GM18526 (cell line): Measurements from ENCODE around the gene C14orf180.

Source experiments
- POLR2A ChIP-seq: IDR thresholded peaks from 3 replicates; pipeline ENCODE4 v1.6.1; 2011; ENCODE audit not compliant: insufficient read length; ENCODE audit errors: extremely low read depth

C14orf180 gene

DNA sequence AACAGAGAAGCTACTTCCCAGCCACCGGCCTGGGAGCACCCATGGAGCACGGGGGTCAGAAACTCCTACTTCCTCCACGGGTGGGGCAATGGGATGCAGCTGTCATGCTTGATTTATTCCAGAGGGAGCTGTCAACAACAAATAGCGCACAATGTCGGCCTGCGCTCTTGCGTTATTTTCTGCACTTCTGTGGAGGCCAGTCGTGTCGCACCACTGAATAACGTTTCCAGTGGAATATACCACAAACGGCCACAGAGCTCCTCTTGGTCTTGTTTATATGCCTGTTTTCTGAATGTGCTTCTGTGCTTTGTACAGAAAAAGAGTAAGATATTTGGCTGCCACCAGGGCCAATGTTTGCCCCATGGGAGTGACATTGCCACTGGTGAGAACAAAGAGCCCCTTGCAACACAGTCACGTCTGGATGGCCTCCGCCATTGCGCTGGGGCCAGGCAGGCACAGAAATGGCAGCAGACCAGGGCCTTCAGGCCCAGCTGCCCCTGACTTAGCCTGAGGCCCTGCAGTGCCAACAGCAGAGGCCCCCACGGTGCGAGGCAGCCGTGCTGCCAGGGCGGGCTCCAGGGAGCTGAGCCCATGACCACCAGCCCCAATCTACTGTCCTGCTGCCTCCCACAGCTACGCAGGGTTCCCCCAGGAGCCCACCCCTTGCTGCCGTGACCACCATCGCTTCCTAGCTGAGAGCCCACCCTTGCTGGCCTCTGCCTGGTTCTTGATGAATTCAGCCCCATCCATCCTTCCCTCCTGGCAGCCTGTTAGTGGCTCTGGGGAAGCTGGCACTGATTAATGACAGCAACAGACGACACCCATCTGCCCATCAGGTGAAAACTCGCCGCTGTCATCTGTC is 53.9 kb downstream of the C14orf180 start:
- no peak for TF ChIP-seq POLR2A

- TF ChIP-seq POLR2A, result no peak
Observed at GRCh38 chr14:104634138-104634760, 54.7 kb downstream of the C14orf180 start.

- TF ChIP-seq POLR2A, result no peak
Observed at GRCh38 chr14:104634886-104635570, 55.5 kb downstream of the C14orf180 start.

DNA sequence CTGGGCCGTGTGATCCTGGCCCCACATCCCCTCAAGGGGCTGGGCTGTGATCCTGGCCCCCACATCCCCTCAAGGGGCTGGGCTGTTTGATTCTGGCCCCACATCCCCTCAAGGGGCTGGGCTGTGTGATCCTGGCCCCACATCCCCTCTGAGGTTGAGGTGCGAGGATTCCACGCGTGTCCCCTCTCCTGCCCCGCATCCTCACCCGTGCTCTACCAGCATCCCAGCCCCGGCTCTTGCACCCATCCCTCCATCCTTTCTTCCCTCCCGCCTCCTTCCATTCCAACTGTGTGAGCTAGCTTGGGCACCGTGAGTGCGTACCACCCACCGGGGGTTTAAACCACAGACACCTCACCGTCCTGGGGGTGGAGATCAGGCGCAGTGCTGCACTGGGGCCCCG is 56.2 kb downstream of the C14orf180 start:
- no peak for TF ChIP-seq POLR2A

- TF ChIP-seq POLR2A, result no peak
Observed at GRCh38 chr14:104636131-104636530, 56.6 kb downstream of the C14orf180 start.

DNA sequence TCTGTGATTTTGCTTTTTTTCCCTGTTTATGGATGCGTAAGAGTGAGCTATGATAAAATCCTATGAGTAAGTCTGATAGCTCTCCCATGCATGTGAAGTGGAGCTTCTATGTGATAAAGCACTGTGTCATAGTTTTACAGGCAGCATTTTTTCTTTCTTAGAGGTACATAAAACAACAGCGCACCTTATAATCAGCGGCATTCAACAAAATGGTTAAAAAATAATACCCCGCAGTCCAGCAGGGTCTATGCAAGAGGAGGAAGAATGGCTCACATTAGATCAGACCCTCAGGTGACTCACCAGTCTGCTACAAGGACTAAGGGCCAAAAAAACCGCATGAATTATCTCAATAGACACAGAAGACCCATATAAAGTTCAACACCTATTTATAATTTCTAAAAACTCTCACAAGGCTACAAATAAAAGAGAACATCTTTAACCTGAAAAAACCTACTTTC is 58.0 kb downstream of the C14orf180 start:
- no peak for TF ChIP-seq POLR2A

GRCh38 chr14:104638190-104638589 is 58.6 kb downstream of the C14orf180 start:
- TF ChIP-seq POLR2A, result no peak

DNA sequence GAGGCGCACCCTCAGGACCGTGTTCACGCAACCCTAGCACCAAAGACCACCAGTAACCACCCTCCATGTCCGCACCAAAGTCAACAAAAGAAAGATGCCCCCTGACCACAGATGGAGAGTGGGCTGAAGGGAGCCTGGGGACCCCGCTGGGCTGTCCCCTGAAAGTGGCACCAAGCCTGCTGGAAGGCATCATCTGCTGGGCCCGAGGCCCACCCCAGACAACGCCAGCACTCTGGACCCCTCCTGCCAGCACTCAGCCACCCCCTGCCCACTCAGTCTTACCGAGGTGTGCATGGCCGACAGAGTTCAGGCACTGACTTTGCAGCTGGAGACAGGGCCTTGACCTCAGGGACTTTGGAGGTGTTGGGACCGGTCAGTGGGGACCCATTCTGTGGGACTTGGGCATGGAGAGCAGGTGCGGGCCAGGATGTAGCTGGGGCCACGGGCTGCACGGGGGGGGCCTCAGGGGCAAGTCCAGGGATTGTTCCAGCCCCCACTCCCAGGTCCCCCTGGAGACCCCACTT is 59.4 kb downstream of the C14orf180 start:
- TF ChIP-seq POLR2A, result no peak

- TF ChIP-seq POLR2A, result no peak
Observed at GRCh38 chr14:104639471-104639870, 59.9 kb downstream of the C14orf180 start.
